Adrenal gland (tissue), 12 donors: ENCODE results near the gene TCF12. TPM values are rescaled to one million over a fixed set of nuclear protein-coding genes. Genes with fewer than 3 reads are reported as not detected.
A peak's percentile ranks its signal among the peaks of the same experiment; 100 is the strongest.

Source experiments
- DNase-seq, 7 donors: peaks; one replicate each; pipeline ENCODE4 v3.0.0-alpha.2; 2019 to 2020
- H3K27ac ChIP-seq, 5 donors: fragments of 200-600 bp; sonication (generic) in 4 of 5; 1 replicate in 3 of 5; 2 replicates in 2 of 5; pipeline versions ENCODE4 v1.5.1 to v1.8.0; 2016 to 2020; ENCODE audit warnings: mild to moderate bottlenecking in 1 of 5
- H3K27me3 ChIP-seq: fragments of 200-600 bp; 2 replicates; pipeline ENCODE4 v1.8.0; 2021
- H3K36me3 ChIP-seq, 2 donors: fragments of 200-600 bp; replicated peaks in 1 of 2; 1 replicate in 1 of 2; 2 replicates in 1 of 2; pipeline versions ENCODE4 v1.5.1 to v1.8.0; 2018 to 2022
- H3K4me1 ChIP-seq, 2 donors: fragments of 200-600 bp; replicated peaks in 1 of 2; 1 replicate in 1 of 2; 2 replicates in 1 of 2; pipeline versions ENCODE4 v1.5.1 to v1.8.0; 2018 to 2021
- H3K4me3 ChIP-seq, 4 donors: fragments of 200-600 bp; sonication (generic) in 3 of 4; one replicate each; pipeline ENCODE4 v1.5.1; 2016 to 2018
- H3K9me3 ChIP-seq, 3 donors: fragments of 200-600 bp; sonication (generic) in 1 of 3; replicated peaks in 1 of 3; 1 replicate in 2 of 3; 2 replicates in 1 of 3; pipeline versions ENCODE4 v1.5.1 to v1.8.0; 2016 to 2021
- POLR2A ChIP-seq, 2 donors: fragments of 450-650 bp; IDR thresholded peaks; one replicate each; pipeline ENCODE4 v1.6.1; 2017; ENCODE audit warnings: antibody characterized with exemption in 2 of 2, mild to moderate bottlenecking in 2 of 2, moderate library complexity in 1 of 2
- WGBS, 4 donors: extraction: QIAGEN DNeasy Blood & Tissue Kit in 2 of 4; methylation state at CpG; one replicate each; pipeline versions ENCODE4 v1.1.5 to v1.1.7; 2013 to 2017; 5-methylcytosine and 5-hydroxymethylcytosine counted together
- intact Hi-C, 2 donors: fragments of 100-400 bp; cut with DNase I; formaldehyde crosslinking; loops; one replicate each; pipeline versions ENCODE4 v1.14.1 to v1.15.0; 2022 to 2023
- polyA plus RNA-seq, 3 donors: library from polyadenylated mRNA; stranded (reverse); fragments of 200-250 nt in 2 of 3; fragments of 350-450 nt in 1 of 3; fragmentation: Illumina TruSeq in 1 of 3; extraction: RNeasy Lipid Tissue Mini Kit (QIAGEN cat#74804) in 1 of 3; gene quantifications; one replicate each; pipeline ENCODE4 v1.2.3, GENCODE V29; 2013 to 2014
- total RNA-seq, 9 donors: library from RNA; depleted of rRNA in 4 of 9; stranded (reverse); fragments of >200 nt in 4 of 9; fragments of 120-200 nt in 1 of 9; fragmentation: NEBNext Ultra II Directional in 1 of 9; extraction: Animal tissue kit (Norgen Biotek cat#: 25700) in 1 of 9; gene quantifications; one replicate each; pipeline versions ENCODE4 v1.1.0 to v1.2.4, GENCODE V29; 2013 to 2023
- TF ChIP-seq, protein P1 (sequence below), 6 experiments: fragments of 450-650 bp in 4 of 6; fragments of 200-600 bp in 2 of 6; sonication (generic) in 1 of 6; IDR thresholded peaks; 1 replicate in 5 of 6; 2 replicates in 1 of 6; pipeline versions ENCODE4 v1.5.1 to v1.8.0; 2016 to 2021; ENCODE audit warnings: antibody characterized with exemption in 6 of 6, mild to moderate bottlenecking in 2 of 6, moderate library complexity in 1 of 6
- donor health status: healthy with polysubstance abuse.
- donor health status: Bipolar disorder and iron deficiency.
- donor health status: DM: yes; HTN: yes; CAD: no.
- donor health status: DM: no; HTN: no; CAD: no.
- donor health status: DM: no; HTN: no; CAD: no.
- donor health status: DM: yes; HTN: yes; CAD: no.

Gene TCF12
- total and polyA plus RNA-seq, 12 donors = 7.6 to 121 (median 75.6) TPM

- Histone ChIP-seq H3K27me3 (no peaks in the 10 kb centered on the region), H3K36me3 (no peaks in the 10 kb centered on the region), H3K4me3 (no peak overlapping the region), H3K9me3 (no peaks in the 10 kb centered on the region), H3K27ac (no peak overlapping the region), H3K4me1 (peaks cover 3 to 13% of the 10 kb centered on the region in 2 donors)
- no peak for TF ChIP-seq POLR2A (IDR thresholded peaks at IDR 0.05)
- TF ChIP-seq, protein P1, sequence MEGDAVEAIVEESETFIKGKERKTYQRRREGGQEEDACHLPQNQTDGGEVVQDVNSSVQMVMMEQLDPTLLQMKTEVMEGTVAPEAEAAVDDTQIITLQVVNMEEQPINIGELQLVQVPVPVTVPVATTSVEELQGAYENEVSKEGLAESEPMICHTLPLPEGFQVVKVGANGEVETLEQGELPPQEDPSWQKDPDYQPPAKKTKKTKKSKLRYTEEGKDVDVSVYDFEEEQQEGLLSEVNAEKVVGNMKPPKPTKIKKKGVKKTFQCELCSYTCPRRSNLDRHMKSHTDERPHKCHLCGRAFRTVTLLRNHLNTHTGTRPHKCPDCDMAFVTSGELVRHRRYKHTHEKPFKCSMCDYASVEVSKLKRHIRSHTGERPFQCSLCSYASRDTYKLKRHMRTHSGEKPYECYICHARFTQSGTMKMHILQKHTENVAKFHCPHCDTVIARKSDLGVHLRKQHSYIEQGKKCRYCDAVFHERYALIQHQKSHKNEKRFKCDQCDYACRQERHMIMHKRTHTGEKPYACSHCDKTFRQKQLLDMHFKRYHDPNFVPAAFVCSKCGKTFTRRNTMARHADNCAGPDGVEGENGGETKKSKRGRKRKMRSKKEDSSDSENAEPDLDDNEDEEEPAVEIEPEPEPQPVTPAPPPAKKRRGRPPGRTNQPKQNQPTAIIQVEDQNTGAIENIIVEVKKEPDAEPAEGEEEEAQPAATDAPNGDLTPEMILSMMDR (IDR thresholded peaks at IDR 0.05) = no peak
- no peak for DNase-seq
- intact Hi-C loops = no loop called here
- WGBS, 4 donors = 81 to 91% (median 86%) methylated on average over 5 to 9 of the region's 9 CpGs
These were observed 392.4 kb downstream of the TCF12 start for GRCh38 chr15:57310876-57311275.

DNA sequence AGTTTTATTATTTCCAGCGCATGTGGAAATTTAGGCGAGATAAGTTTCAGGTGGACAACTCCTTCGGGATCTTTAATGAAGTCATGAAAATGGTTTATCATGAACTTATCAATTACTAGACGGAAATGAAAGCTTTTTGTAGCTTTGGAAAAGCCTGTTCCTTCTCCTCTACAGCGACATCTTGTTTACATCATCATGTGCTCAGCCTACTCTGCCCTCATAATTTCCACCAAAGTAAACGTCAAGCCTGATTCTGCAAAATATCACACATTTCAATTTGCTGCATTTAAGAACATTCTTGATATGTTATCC lies 393.5 kb downstream of the TCF12 start:
- TF ChIP-seq, protein P1 (IDR thresholded peaks at IDR 0.05) = no peak
- no peak for TF ChIP-seq POLR2A (IDR thresholded peaks at IDR 0.05)
- intact Hi-C loops = no loop called here
- Histone ChIP-seq H3K4me1 (peaks cover 0 to 4% of the 10 kb centered on the region in 2 donors), H3K27ac (no peak overlapping the region), H3K27me3 (no peaks in the 10 kb centered on the region), H3K9me3 (no peaks in the 10 kb centered on the region), H3K4me3 (no peak overlapping the region), H3K36me3 (no peaks in the 10 kb centered on the region)
- no peak for DNase-seq
- WGBS, 4 donors = 87 to 95% (median 91%) methylated on average over 6 of the region's 6 CpGs

- Histone ChIP-seq H3K27ac (no peak overlapping the region), H3K4me1 (no peaks in the 10 kb centered on the region), H3K9me3 (no peaks in the 10 kb centered on the region), H3K27me3 (no peaks in the 10 kb centered on the region), H3K4me3 (no peak overlapping the region), H3K36me3 (no peaks in the 10 kb centered on the region)
- intact Hi-C loops = no loop called here
- peak in 1 of 7 donors; percentile 33 for DNase-seq
- TF ChIP-seq POLR2A (IDR thresholded peaks at IDR 0.05) = no peak
- TF ChIP-seq, protein P1 (IDR thresholded peaks at IDR 0.05) = no peak
- WGBS, 4 donors = 82 to 84% (median 83%) methylated on average over 13 to 15 of the region's 15 CpGs
These were observed 394.1 kb downstream of the TCF12 start for GRCh38 chr15:57312318-57313133.

GRCh38 chr15:57313134-57313483 lies 394.7 kb downstream of the TCF12 start:
- 86 to 90% (median 88%) methylated on average over 7 of the region's 7 CpGs for whole genome bisulfite sequencing, 4 donors
- Histone ChIP-seq H3K4me3 (no peak overlapping the region), H3K27me3 (no peaks in the 10 kb centered on the region), H3K4me1 (no peaks in the 10 kb centered on the region), H3K27ac (no peak overlapping the region), H3K9me3 (no peaks in the 10 kb centered on the region), H3K36me3 (no peaks in the 10 kb centered on the region)
- DNase-seq = no peak
- intact Hi-C loops = no loop called here
- TF ChIP-seq, protein P1 (IDR thresholded peaks at IDR 0.05) = no peak
- TF ChIP-seq POLR2A (IDR thresholded peaks at IDR 0.05) = no peak
